Upper lobe of left lung (tissue), 6 donors: ENCODE results near the gene OSBPL9. TPM values are rescaled to one million over a fixed set of nuclear protein-coding genes. Genes with fewer than 3 reads are reported as not detected.
A peak's percentile ranks its signal among the peaks of the same experiment; 100 is the strongest.

ENCODE experiments used
- ATAC-seq, 2 donors: fragments of 200-7000 bp; cut with Tn5 transposase; one replicate each; pipeline ENCODE4 v1.9.1; 2022; ENCODE audit warnings: mild to moderate bottlenecking in 2 of 2, moderate library complexity in 2 of 2; ENCODE audit not compliant: low FRiP score in 2 of 2
- DNase-seq, 2 donors: peaks; one replicate each; pipeline ENCODE4 v3.0.0-alpha.2; 2019 to 2020
- H3K27ac ChIP-seq, 4 donors: fragments of 200-600 bp; sonication (generic); one replicate each; pipeline ENCODE4 v1.5.1; 2016 to 2019
- H3K27me3 ChIP-seq, 4 donors: fragments of 200-600 bp; sonication (generic); one replicate each; pipeline ENCODE4 v1.5.1; 2017 to 2019
- H3K36me3 ChIP-seq, 4 donors: fragments of 200-600 bp; sonication (generic); one replicate each; pipeline ENCODE4 v1.5.1; 2016 to 2019
- H3K4me1 ChIP-seq, 4 donors: fragments of 200-600 bp; sonication (generic); one replicate each; pipeline ENCODE4 v1.5.1; 2018 to 2019
- H3K4me3 ChIP-seq, 4 donors: fragments of 200-600 bp; sonication (generic); one replicate each; pipeline ENCODE4 v1.5.1; 2017 to 2019; ENCODE audit warnings: mild to moderate bottlenecking in 2 of 4, moderate library complexity in 1 of 4
- H3K9me3 ChIP-seq, 4 donors: fragments of 200-600 bp; sonication (generic); one replicate each; pipeline ENCODE4 v1.5.1; 2018 to 2019
- CTCF ChIP-seq, 6 experiments: fragments of 450-650 bp in 4 of 6; fragments of 200-600 bp in 2 of 6; sonication (generic) in 2 of 6; IDR thresholded peaks; one replicate each; pipeline ENCODE4 v1.5.1; 2016 to 2019; ENCODE audit warnings: antibody characterized with exemption in 6 of 6
- EP300 ChIP-seq, 4 donors: sonication (generic); formaldehyde crosslinking; IDR thresholded peaks; one replicate each; pipeline ENCODE4 v1.5.1; 2017; ENCODE audit warnings: antibody characterized with exemption in 4 of 4, control low read depth in 2 of 4
- POLR2A ChIP-seq, 4 donors: fragments of 450-650 bp; IDR thresholded peaks; one replicate each; pipeline ENCODE4 v1.5.1; 2016 to 2017; ENCODE audit warnings: antibody characterized with exemption in 4 of 4, mild to moderate bottlenecking in 2 of 4
- POLR2AphosphoS5 ChIP-seq, 2 donors: sonication (generic); formaldehyde crosslinking; IDR thresholded peaks; one replicate each; pipeline ENCODE4 v1.5.1; 2017; ENCODE audit warnings: antibody characterized with exemption in 2 of 2
- WGBS, 2 donors: methylation state at CpG; one replicate each; pipeline ENCODE4 v1.1.5; 2017 to 2018; 5-methylcytosine and 5-hydroxymethylcytosine counted together
- total RNA-seq, 6 donors: library from RNA; depleted of rRNA in 4 of 6; stranded (reverse); fragments of >200 nt in 4 of 6; gene quantifications; one replicate each; pipeline versions ENCODE4 v1.1.0 to v1.2.1, GENCODE V29; 2016 to 2021
- donor health status: DM: no; HTN: no; CAD: no; lungs with moderate emphysema.
- donor health status: DM: no; HTN: yes; CAD: no; lungs with severe emphysema.

OSBPL9 gene
- total RNA-seq, 6 donors from 2014 or later: 55.7 to 271 (median 94.9) TPM

DNA sequence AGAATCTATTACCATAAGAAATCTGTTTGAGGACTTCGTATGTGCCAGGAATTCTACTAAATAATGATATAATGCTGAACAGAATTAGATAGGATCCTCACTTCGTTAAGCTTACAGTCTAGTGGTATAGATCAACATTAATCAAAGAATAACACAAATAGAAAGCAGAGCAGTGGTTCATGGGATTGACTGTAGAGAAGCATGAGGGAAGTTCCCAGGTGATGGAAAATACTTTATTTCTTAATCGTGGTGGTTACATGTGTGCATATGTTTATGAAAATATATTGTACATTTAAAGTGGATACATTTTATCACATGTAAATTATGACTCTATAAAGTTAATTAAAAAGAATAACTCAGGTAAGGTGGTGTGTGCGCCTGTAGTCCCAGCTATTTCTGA is 110.5 kb downstream of the OSBPL9 start:
- no peak for DNase-seq
- H3K27me3 ChIP-seq: no peaks in the 10 kb centered on the region
- H3K4me3 ChIP-seq: no peak overlapping the region
- 92 to 94% methylated on average over 4 of the region's 4 CpGs for WGBS, 2 donors
- H3K36me3 ChIP-seq: no peaks in the 10 kb centered on the region
- no peaks in the 10 kb centered on the region for H3K9me3 ChIP-seq
- ATAC-seq: no peak
- no peak for TF ChIP-seq POLR2AphosphoS5 (IDR thresholded peaks at IDR 0.05)
- TF ChIP-seq EP300 (IDR thresholded peaks at IDR 0.05): no peak
- TF ChIP-seq CTCF (IDR thresholded peaks at IDR 0.05): no peak
- TF ChIP-seq POLR2A (IDR thresholded peaks at IDR 0.05): no peak
- no peak overlapping the region for H3K27ac ChIP-seq
- peaks cover 7 to 24% (median 15%) of the 10 kb centered on the region in 4 donors for H3K4me1 ChIP-seq

GRCh38 chr1:51728611-51729155 is 111.8 kb downstream of the OSBPL9 start:
- 47 to 53% methylated on average over 12 of the region's 12 CpGs for WGBS, 2 donors
- Histone ChIP-seq H3K4me1 (peaks cover 18 to 33% (median 24%) of the 10 kb centered on the region in 4 donors), H3K9me3 (no peaks in the 10 kb centered on the region), H3K4me3 (peak overlapping the region; percentile 67 to 77 (median 73)), H3K36me3 (no peaks in the 10 kb centered on the region), H3K27ac (peak overlapping the region in 1 of 4 donors; percentile 89), H3K27me3 (no peaks in the 10 kb centered on the region)
- TF ChIP-seq CTCF (IDR thresholded peaks at IDR 0.05) (no peak), POLR2AphosphoS5 (IDR thresholded peaks at IDR 0.05) (no peak), POLR2A (IDR thresholded peaks at IDR 0.05) (no peak), EP300 (IDR thresholded peaks at IDR 0.05) (no peak)
- no peak for ATAC-seq
- peak in 1 of 2 donors; percentile 57 for DNase-seq

GRCh38 chr1:51729156-51729823 is 112.4 kb downstream of the OSBPL9 start:
- H3K27me3 ChIP-seq: no peaks in the 10 kb centered on the region
- TF ChIP-seq EP300 (IDR thresholded peaks at IDR 0.05): no peak
- TF ChIP-seq POLR2A (IDR thresholded peaks at IDR 0.05): peak in 1 of 4 donors; percentile 68
- TF ChIP-seq POLR2AphosphoS5 (IDR thresholded peaks at IDR 0.05): peak in 1 of 2 donors; percentile 34
- no peak for TF ChIP-seq CTCF (IDR thresholded peaks at IDR 0.05)
- peak overlapping the region; percentile 74 to 89 (median 83) for H3K27ac ChIP-seq
- 1 to 2% methylated on average over 16 to 37 of the region's 53 CpGs for WGBS, 2 donors
- no peaks in the 10 kb centered on the region for H3K9me3 ChIP-seq
- peak; percentile 94 to 97 for ATAC-seq
- H3K4me1 ChIP-seq: peaks cover 21 to 37% (median 28%) of the 10 kb centered on the region in 4 donors
- peak overlapping the region; percentile 67 to 77 (median 73) for H3K4me3 ChIP-seq
- peak; percentile 95 to 97 for DNase-seq
- no peaks in the 10 kb centered on the region for H3K36me3 ChIP-seq

DNA sequence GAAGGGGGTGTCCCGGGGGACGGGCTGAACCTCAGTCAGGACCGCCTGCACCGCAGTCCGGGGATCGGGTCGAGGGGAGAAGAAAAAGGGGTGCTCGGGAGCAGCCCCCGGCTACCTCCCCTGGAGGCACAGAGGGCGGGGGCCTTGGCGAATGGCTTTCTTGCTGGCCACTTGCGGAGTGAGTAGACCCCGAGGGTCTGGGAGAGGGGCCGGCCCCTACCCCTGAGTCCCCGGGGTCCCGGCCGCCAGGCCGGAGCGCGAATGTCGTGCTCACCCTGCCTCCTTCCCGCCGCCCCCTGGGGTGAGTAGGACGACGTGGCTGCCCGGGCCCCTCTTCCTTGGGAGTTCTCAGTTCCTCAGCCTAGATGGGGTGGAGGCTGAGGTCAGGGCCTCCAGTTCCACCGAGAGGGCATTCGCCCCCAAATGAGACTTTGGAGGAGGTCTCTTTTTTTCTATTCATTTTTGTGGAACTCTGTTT is 113.0 kb downstream of the OSBPL9 start:
- H3K27ac ChIP-seq: peak overlapping the region; percentile 74 to 89 (median 83)
- WGBS, 2 donors: 1 to 12% methylated on average over 13 to 26 of the region's 28 CpGs
- H3K36me3 ChIP-seq: no peaks in the 10 kb centered on the region
- H3K4me1 ChIP-seq: peaks cover 26 to 43% (median 33%) of the 10 kb centered on the region in 4 donors
- DNase-seq (peak in 1 of 2 donors; percentile 40), ATAC-seq (peak; percentile 69)
- no peak for TF ChIP-seq EP300 (IDR thresholded peaks at IDR 0.05)
- no peak for TF ChIP-seq POLR2A (IDR thresholded peaks at IDR 0.05)
- peak in 1 of 2 donors; percentile 1 for TF ChIP-seq POLR2AphosphoS5 (IDR thresholded peaks at IDR 0.05)
- no peak for TF ChIP-seq CTCF (IDR thresholded peaks at IDR 0.05)
- no peaks in the 10 kb centered on the region for H3K27me3 ChIP-seq
- peak overlapping the region; percentile 67 to 77 (median 73) for H3K4me3 ChIP-seq
- H3K9me3 ChIP-seq: no peaks in the 10 kb centered on the region
